NB4 (cell line): Measurements from ENCODE around the gene RPL4.

Source experiments
- POLR2A ChIP-seq: IDR thresholded peaks from 2 replicates; pipeline ENCODE4 v1.6.1; 2011; ENCODE audit warnings: mild to moderate bottlenecking; ENCODE audit not compliant: insufficient read length; ENCODE audit errors: extremely low read depth
- TF ChIP-seq, protein P1 (sequence below): IDR thresholded peaks from one replicate; pipeline ENCODE4 v1.5.1; 2012; ENCODE audit warnings: low read depth, low read length

DNA sequence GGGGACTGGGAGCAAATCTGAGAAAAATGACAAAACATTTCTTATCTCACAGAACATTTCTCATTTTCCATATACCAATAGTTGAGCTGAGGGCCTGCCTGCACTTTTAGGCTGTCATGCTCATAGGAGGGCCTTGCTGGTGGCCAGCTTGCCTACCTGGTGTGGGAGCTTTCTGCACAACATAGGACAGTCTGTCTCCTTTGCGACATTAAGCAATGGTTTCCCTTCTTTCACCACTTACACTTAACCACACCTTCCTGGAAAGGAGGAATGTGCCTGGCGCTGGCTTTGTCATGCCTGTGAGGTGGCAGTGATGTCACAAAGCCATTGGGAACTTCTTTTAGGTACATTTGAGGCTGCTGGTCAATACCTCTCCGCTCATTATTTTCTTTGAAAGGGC lies 12.8 kb downstream of the RPL4 start:
- TF ChIP-seq, protein P1, sequence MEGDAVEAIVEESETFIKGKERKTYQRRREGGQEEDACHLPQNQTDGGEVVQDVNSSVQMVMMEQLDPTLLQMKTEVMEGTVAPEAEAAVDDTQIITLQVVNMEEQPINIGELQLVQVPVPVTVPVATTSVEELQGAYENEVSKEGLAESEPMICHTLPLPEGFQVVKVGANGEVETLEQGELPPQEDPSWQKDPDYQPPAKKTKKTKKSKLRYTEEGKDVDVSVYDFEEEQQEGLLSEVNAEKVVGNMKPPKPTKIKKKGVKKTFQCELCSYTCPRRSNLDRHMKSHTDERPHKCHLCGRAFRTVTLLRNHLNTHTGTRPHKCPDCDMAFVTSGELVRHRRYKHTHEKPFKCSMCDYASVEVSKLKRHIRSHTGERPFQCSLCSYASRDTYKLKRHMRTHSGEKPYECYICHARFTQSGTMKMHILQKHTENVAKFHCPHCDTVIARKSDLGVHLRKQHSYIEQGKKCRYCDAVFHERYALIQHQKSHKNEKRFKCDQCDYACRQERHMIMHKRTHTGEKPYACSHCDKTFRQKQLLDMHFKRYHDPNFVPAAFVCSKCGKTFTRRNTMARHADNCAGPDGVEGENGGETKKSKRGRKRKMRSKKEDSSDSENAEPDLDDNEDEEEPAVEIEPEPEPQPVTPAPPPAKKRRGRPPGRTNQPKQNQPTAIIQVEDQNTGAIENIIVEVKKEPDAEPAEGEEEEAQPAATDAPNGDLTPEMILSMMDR = no peak
- TF ChIP-seq POLR2A = no peak
